ENCODE data around the gene MORF4L1.

MORF4L1 gene

GRCh38 chr15:78937132-78937739 is 64.5 kb downstream of the MORF4L1 start:
- no peak for TF ChIP-seq SIN3A (IDR thresholded peaks at IDR 0.05; ENCODE audit: borderline replicate concordance, insufficient read depth, low read length)
- no peak for TF ChIP-seq TAF1 (IDR thresholded peaks at IDR 0.05; ENCODE audit: borderline replicate concordance, insufficient read depth, low read length)
- TF ChIP-seq POLR2AphosphoS5 (IDR thresholded peaks at IDR 0.05; ENCODE audit: low read depth, low read length), result no peak
- TF ChIP-seq REST (IDR thresholded peaks at IDR 0.05; ENCODE audit: insufficient read depth in 1 of 2, low read depth in 2 of 2, low read length in 2 of 2), result no peak
- TF ChIP-seq FOXP2 (optimal IDR thresholded peaks at IDR 0.05; ENCODE audit: borderline replicate concordance, extremely low read depth, extremely low read length, insufficient read depth), result no peak

GRCh38 chr15:78938658-78939488 is 66.2 kb downstream of the MORF4L1 start:
- TF ChIP-seq REST (IDR thresholded peaks at IDR 0.05; ENCODE audit: insufficient read depth in 1 of 2, low read depth in 2 of 2, low read length in 2 of 2), result no peak
- TF ChIP-seq SIN3A (IDR thresholded peaks at IDR 0.05; ENCODE audit: borderline replicate concordance, insufficient read depth, low read length), result no peak
- TF ChIP-seq TAF1 (IDR thresholded peaks at IDR 0.05; ENCODE audit: borderline replicate concordance, insufficient read depth, low read length), result no peak
- no peak for TF ChIP-seq POLR2AphosphoS5 (IDR thresholded peaks at IDR 0.05; ENCODE audit: low read depth, low read length)
- TF ChIP-seq FOXP2 (optimal IDR thresholded peaks at IDR 0.05; ENCODE audit: borderline replicate concordance, extremely low read depth, extremely low read length, insufficient read depth), result no peak

- TF ChIP-seq TAF1 (IDR thresholded peaks at IDR 0.05; ENCODE audit: borderline replicate concordance, insufficient read depth, low read length) (no peak), REST (IDR thresholded peaks at IDR 0.05; ENCODE audit: insufficient read depth in 1 of 2, low read depth in 2 of 2, low read length in 2 of 2) (no peak), SIN3A (IDR thresholded peaks at IDR 0.05; ENCODE audit: borderline replicate concordance, insufficient read depth, low read length) (no peak), POLR2AphosphoS5 (IDR thresholded peaks at IDR 0.05; ENCODE audit: low read depth, low read length) (no peak), FOXP2 (optimal IDR thresholded peaks at IDR 0.05; ENCODE audit: borderline replicate concordance, extremely low read depth, extremely low read length, insufficient read depth) (no peak)
Observed at GRCh38 chr15:78942741-78943140, 70.1 kb downstream of the MORF4L1 start.

GRCh38 chr15:78943692-78944091 is 71.0 kb downstream of the MORF4L1 start:
- TF ChIP-seq FOXP2 (optimal IDR thresholded peaks at IDR 0.05; ENCODE audit: borderline replicate concordance, extremely low read depth, extremely low read length, insufficient read depth), result no peak
- TF ChIP-seq TAF1 (IDR thresholded peaks at IDR 0.05; ENCODE audit: borderline replicate concordance, insufficient read depth, low read length), result no peak
- TF ChIP-seq SIN3A (IDR thresholded peaks at IDR 0.05; ENCODE audit: borderline replicate concordance, insufficient read depth, low read length), result no peak
- no peak for TF ChIP-seq REST (IDR thresholded peaks at IDR 0.05; ENCODE audit: insufficient read depth in 1 of 2, low read depth in 2 of 2, low read length in 2 of 2)
- TF ChIP-seq POLR2AphosphoS5 (IDR thresholded peaks at IDR 0.05; ENCODE audit: low read depth, low read length), result no peak

Measured in PFSK-1 (cell line).